GM21447 (cell line): ENCODE results near the gene CIC.

Experiments
- ATAC-seq: cut with Tn5 transposase; IDR thresholded peaks from one replicate; pipeline ENCODE4 v1.9.1; 2021; ENCODE audit not compliant: unreplicated experiment

The CIC gene

GRCh38 chr19:42275103-42275502 lies 6.1 kb downstream of the CIC start:
- no peak for ATAC-seq

GRCh38 chr19:42275517-42275916 lies 6.5 kb downstream of the CIC start:
- ATAC-seq, result no peak

- no peak for ATAC-seq
Measured at GRCh38 chr19:42276284-42276683, 7.2 kb downstream of the CIC start.

- no peak for ATAC-seq
Measured at GRCh38 chr19:42276821-42277220, 7.8 kb downstream of the CIC start.

- ATAC-seq, result no peak
Measured at GRCh38 chr19:42277821-42278451, 8.9 kb downstream of the CIC start.

GRCh38 chr19:42278452-42279154 lies 9.6 kb downstream of the CIC start:
- no peak for ATAC-seq

- ATAC-seq, result no peak
Measured at GRCh38 chr19:42279155-42279901, 10.3 kb downstream of the CIC start.

- ATAC-seq, result peak; percentile 30
Measured at GRCh38 chr19:42279902-42280814, 11.1 kb downstream of the CIC start.

GRCh38 chr19:42280815-42281145 lies 11.7 kb downstream of the CIC start:
- ATAC-seq, result no peak

- no peak for ATAC-seq
Measured at GRCh38 chr19:42281146-42281826, 12.2 kb downstream of the CIC start.

- no peak for ATAC-seq
Measured at GRCh38 chr19:42281827-42282762, 13.0 kb downstream of the CIC start.

GRCh38 chr19:42282819-42283187 lies 13.8 kb downstream of the CIC start:
- ATAC-seq, result no peak

- ATAC-seq, result peak; percentile 37
Measured at GRCh38 chr19:42283188-42284065, 14.4 kb downstream of the CIC start.

- peak; percentile 21 for ATAC-seq
Measured at GRCh38 chr19:42284066-42284501, 15.0 kb downstream of the CIC start.

- no peak for ATAC-seq
Measured at GRCh38 chr19:42284591-42285341, 15.7 kb downstream of the CIC start.

- no peak for ATAC-seq
Measured at GRCh38 chr19:42285541-42285941, 16.5 kb downstream of the CIC start.

- no peak for ATAC-seq
Measured at GRCh38 chr19:42285988-42286348, 16.9 kb downstream of the CIC start.
